GM12878 (cell line): ENCODE measurements around the gene FBXW12.

Source experiments
- CBX5 ChIP-seq: sonication (generic); IDR thresholded peaks from 2 replicates; pipeline ENCODE4 v1.6.1; 2016; ENCODE audit warnings: low read depth, moderate library complexity, mild to moderate bottlenecking, inconsistent platforms
- CREM ChIP-seq: IDR thresholded peaks from 2 replicates; pipeline ENCODE4 v1.6.1; 2014; ENCODE audit warnings: antibody characterized with exemption, low read depth
- EGR1 ChIP-seq, 2 experiments: IDR thresholded peaks; 1 replicate in 1 of 2; 2 replicates in 1 of 2; pipeline ENCODE4 v1.6.1; 2011 to 2012; ENCODE audit warnings: low read depth in 2 of 2, low read length in 2 of 2, borderline replicate concordance in 1 of 2, mild to moderate bottlenecking in 1 of 2, moderate library complexity in 1 of 2
- GATAD2B ChIP-seq: fragments of 450-650 bp; conservative IDR thresholded peaks from 2 replicates; pipeline ENCODE4 v1.6.1; 2017; ENCODE audit warnings: low read depth, mild to moderate bottlenecking, moderate library complexity
- SMC3 ChIP-seq: IDR thresholded peaks from 2 replicates; pipeline ENCODE4 v1.6.1; 2011; ENCODE audit warnings: low read length, improper control_type of control experiment, borderline replicate concordance
- TAF1 ChIP-seq: IDR thresholded peaks from 2 replicates; pipeline ENCODE4 v1.6.1; 2011; ENCODE audit warnings: mild to moderate bottlenecking, low read depth, low read length, borderline replicate concordance
- ZNF207 ChIP-seq: fragments of 450-650 bp; IDR thresholded peaks from 2 replicates; pipeline ENCODE4 v1.6.1; 2014; ENCODE audit warnings: antibody characterized with exemption, mild to moderate bottlenecking, borderline replicate concordance
- TF ChIP-seq, protein P1 (sequence below): fragments of 450-650 bp; formaldehyde crosslinking; IDR thresholded peaks from 2 replicates; pipeline ENCODE4 v1.5.0; 2022; ENCODE audit warnings: mild to moderate bottlenecking, missing genetic modification characterization
- TF ChIP-seq, protein P2 (sequence below): fragments of 450-650 bp; IDR thresholded peaks from 2 replicates; pipeline ENCODE4 v1.6.1; 2018; ENCODE audit warnings: borderline replicate concordance, mild to moderate bottlenecking; ENCODE audit not compliant: partially characterized antibody
- TF ChIP-seq, protein P3 (sequence below), 3 experiments: IDR thresholded peaks in 2 of 3; conservative IDR thresholded peaks in 1 of 3; 2 replicates each; pipeline ENCODE4 v1.5.1; 2011; ENCODE audit warnings: low read depth in 3 of 3, low read length in 3 of 3, mild to moderate bottlenecking in 3 of 3, control low read depth in 2 of 3, moderate library complexity in 2 of 3, inconsistent platforms in 1 of 3, mixed read lengths in 1 of 3; ENCODE audit not compliant: control insufficient read depth in 2 of 3, insufficient read depth in 1 of 3; ENCODE audit errors: extremely low read depth in 1 of 3

DNA sequence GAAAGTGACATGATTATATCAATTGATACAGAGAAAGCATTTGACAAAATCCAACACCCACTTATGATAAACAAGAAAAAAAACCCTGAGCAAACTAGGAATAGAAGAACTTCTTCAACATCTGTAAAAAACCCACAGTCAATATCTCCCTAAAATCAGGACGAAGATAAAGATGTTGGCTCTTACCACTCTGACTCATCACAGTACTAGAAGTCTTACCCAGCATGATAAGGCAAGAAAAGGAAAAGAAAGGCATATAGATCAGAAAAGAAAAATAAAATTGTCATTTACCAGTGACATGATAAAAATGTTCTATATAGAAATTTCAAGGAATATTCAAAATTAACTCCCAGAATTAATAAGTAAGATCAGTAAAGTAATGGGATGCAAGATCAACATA, 7.2 kb upstream of the FBXW12 start:
- TF ChIP-seq CBX5 = no peak
- TF ChIP-seq GATAD2B = no peak
- no peak for TF ChIP-seq CREM
- no peak for TF ChIP-seq EGR1 (IDR thresholded peaks at IDR 0.05; ENCODE audit: borderline replicate concordance in 1 of 2, low read depth in 2 of 2, low read length in 2 of 2)
- TF ChIP-seq, protein P1, sequence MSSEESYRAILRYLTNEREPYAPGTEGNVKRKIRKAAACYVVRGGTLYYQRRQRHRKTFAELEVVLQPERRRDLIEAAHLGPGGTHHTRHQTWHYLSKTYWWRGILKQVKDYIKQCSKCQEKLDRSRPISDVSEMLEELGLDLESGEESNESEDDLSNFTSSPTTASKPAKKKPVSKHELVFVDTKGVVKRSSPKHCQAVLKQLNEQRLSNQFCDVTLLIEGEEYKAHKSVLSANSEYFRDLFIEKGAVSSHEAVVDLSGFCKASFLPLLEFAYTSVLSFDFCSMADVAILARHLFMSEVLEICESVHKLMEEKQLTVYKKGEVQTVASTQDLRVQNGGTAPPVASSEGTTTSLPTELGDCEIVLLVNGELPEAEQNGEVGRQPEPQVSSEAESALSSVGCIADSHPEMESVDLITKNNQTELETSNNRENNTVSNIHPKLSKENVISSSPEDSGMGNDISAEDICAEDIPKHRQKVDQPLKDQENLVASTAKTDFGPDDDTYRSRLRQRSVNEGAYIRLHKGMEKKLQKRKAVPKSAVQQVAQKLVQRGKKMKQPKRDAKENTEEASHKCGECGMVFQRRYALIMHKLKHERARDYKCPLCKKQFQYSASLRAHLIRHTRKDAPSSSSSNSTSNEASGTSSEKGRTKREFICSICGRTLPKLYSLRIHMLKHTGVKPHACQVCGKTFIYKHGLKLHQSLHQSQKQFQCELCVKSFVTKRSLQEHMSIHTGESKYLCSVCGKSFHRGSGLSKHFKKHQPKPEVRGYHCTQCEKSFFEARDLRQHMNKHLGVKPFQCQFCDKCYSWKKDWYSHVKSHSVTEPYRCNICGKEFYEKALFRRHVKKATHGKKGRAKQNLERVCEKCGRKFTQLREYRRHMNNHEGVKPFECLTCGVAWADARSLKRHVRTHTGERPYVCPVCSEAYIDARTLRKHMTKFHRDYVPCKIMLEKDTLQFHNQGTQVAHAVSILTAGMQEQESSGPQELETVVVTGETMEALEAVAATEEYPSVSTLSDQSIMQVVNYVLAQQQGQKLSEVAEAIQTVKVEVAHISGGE (CRISPR knock-in tag) = no peak
- TF ChIP-seq, protein P2, sequence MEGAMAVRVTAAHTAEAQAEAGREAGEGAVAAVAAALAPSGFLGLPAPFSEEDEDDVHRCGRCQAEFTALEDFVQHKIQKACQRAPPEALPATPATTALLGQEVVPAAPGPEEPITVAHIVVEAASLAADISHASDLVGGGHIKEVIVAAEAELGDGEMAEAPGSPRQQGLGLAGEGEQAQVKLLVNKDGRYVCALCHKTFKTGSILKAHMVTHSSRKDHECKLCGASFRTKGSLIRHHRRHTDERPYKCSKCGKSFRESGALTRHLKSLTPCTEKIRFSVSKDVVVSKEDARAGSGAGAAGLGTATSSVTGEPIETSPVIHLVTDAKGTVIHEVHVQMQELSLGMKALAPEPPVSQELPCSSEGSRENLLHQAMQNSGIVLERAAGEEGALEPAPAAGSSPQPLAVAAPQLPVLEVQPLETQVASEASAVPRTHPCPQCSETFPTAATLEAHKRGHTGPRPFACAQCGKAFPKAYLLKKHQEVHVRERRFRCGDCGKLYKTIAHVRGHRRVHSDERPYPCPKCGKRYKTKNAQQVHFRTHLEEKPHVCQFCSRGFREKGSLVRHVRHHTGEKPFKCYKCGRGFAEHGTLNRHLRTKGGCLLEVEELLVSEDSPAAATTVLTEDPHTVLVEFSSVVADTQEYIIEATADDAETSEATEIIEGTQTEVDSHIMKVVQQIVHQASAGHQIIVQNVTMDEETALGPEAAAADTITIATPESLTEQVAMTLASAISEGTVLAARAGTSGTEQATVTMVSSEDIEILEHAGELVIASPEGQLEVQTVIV = no peak
- TF ChIP-seq SMC3 = no peak
- no peak for TF ChIP-seq ZNF207
- TF ChIP-seq TAF1 = no peak
- TF ChIP-seq, protein P3, sequence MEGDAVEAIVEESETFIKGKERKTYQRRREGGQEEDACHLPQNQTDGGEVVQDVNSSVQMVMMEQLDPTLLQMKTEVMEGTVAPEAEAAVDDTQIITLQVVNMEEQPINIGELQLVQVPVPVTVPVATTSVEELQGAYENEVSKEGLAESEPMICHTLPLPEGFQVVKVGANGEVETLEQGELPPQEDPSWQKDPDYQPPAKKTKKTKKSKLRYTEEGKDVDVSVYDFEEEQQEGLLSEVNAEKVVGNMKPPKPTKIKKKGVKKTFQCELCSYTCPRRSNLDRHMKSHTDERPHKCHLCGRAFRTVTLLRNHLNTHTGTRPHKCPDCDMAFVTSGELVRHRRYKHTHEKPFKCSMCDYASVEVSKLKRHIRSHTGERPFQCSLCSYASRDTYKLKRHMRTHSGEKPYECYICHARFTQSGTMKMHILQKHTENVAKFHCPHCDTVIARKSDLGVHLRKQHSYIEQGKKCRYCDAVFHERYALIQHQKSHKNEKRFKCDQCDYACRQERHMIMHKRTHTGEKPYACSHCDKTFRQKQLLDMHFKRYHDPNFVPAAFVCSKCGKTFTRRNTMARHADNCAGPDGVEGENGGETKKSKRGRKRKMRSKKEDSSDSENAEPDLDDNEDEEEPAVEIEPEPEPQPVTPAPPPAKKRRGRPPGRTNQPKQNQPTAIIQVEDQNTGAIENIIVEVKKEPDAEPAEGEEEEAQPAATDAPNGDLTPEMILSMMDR (IDR thresholded peaks at IDR 0.05 in 2 of 3, conservative IDR thresholded peaks at IDR 0.05 in 1 of 3; ENCODE audit: control insufficient read depth in 2 of 3, extremely low read depth in 1 of 3, insufficient read depth in 1 of 3, low read depth in 3 of 3, low read length in 3 of 3) = no peak
